ENCODE measurements around the gene PAM. TPM values are rescaled to one million over a fixed set of nuclear protein-coding genes. Genes with fewer than 3 reads are reported as not detected.

Gene PAM
- total and polyA plus RNA-seq, 2 donors (not counting 3 experiments of a cell fraction or from before 2014, with no cell fraction given): 118 to 176 TPM

DNA sequence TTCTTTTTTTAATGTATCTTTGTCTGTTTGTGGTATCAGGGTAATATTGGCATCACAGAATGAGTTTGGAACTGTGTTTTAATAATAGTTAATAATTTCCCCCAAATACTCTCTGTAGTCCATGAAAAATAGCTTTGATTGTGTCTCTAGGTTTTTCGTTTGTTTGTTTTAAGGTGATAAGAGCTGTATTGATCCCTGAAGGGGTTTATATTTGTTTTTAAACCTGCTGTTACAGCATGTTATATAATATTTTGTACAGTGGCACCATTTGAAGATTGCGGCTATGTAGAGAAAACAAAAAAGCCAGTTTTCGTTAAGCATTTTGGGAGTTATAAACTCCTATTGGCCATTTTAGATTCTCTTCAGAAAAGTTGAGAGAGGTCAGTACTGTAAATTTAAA, 15.7 kb downstream of the PAM start:
- Histone ChIP-seq H3K79me2 (ENCODE audit: control insufficient read depth, insufficient read depth, low read length) (peaks cover 42% of the 10 kb centered on the region), H3K27me3 (ENCODE audit: control insufficient read depth in 2 of 2, insufficient read depth in 2 of 2, low read length in 2 of 2) (no peaks in the 10 kb centered on the region), H4K20me1 (replicated peaks; ENCODE audit: control insufficient read depth, extremely low read depth, insufficient read depth, low read length) (no peaks in the 10 kb centered on the region), H3K9me1 (replicated peaks; ENCODE audit: control insufficient read depth, extremely low read depth, insufficient read depth, low read length) (no peaks in the 10 kb centered on the region), H3K36me3 (ENCODE audit: control insufficient read depth in 2 of 2, extremely low read depth in 1 of 2, insufficient read depth in 2 of 2, low read length in 2 of 2) (no peaks in the 10 kb centered on the region), H3K4me3 (replicated peaks in 1 of 3; ENCODE audit: insufficient read depth in 1 of 3, low read depth in 1 of 3, low read length in 3 of 3) (no peak overlapping the region), H3K4me2 (ENCODE audit: insufficient read depth, low read length) (peak overlapping the region; percentile 93), H3K9ac (replicated peaks; ENCODE audit: extremely low read depth, insufficient read depth, low read length) (peak overlapping the region; percentile 48), H3K27ac (ENCODE audit: insufficient read depth, low read depth, low read length) (peak overlapping the region; percentile 92), H3K4me1 (ENCODE audit: control insufficient read depth, extremely low read depth, insufficient read depth, low read length) (peaks cover 22% of the 10 kb centered on the region), H2AFZ (ENCODE audit: low read depth, low read length) (no peak overlapping the region), H3K9me3 (replicated peaks; ENCODE audit: control insufficient read depth, insufficient read depth, low read length) (no peaks in the 10 kb centered on the region)
- TF ChIP-seq EZH2 (IDR thresholded peaks at IDR 0.05; ENCODE audit: borderline replicate concordance, low read depth, low read length, severe bottlenecking) (no peak), GATA2 (IDR thresholded peaks at IDR 0.05; ENCODE audit: insufficient read depth, insufficient read length, low read depth, low read length) (no peak), POLR2AphosphoS5 (IDR thresholded peaks at IDR 0.05; ENCODE audit: insufficient read depth, low read depth, low read length) (no peak), JUN (IDR thresholded peaks at IDR 0.05; ENCODE audit: borderline replicate concordance, insufficient read depth, insufficient read length, low read depth) (no peak), POLR2A (IDR thresholded peaks at IDR 0.05; ENCODE audit: low read depth, low read length) (no peak)
- TF ChIP-seq, protein P1, sequence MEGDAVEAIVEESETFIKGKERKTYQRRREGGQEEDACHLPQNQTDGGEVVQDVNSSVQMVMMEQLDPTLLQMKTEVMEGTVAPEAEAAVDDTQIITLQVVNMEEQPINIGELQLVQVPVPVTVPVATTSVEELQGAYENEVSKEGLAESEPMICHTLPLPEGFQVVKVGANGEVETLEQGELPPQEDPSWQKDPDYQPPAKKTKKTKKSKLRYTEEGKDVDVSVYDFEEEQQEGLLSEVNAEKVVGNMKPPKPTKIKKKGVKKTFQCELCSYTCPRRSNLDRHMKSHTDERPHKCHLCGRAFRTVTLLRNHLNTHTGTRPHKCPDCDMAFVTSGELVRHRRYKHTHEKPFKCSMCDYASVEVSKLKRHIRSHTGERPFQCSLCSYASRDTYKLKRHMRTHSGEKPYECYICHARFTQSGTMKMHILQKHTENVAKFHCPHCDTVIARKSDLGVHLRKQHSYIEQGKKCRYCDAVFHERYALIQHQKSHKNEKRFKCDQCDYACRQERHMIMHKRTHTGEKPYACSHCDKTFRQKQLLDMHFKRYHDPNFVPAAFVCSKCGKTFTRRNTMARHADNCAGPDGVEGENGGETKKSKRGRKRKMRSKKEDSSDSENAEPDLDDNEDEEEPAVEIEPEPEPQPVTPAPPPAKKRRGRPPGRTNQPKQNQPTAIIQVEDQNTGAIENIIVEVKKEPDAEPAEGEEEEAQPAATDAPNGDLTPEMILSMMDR (IDR thresholded peaks at IDR 0.05; ENCODE audit: extremely low read depth in 1 of 2, insufficient read depth in 1 of 2, low read depth in 1 of 2, low read length in 2 of 2): no peak
- TF ChIP-seq, protein P2, sequence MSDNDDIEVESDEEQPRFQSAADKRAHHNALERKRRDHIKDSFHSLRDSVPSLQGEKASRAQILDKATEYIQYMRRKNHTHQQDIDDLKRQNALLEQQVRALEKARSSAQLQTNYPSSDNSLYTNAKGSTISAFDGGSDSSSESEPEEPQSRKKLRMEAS (IDR thresholded peaks at IDR 0.05; ENCODE audit: insufficient read depth, insufficient read length): no peak
- no TSS peak for BruUV-seq (replicated peaks)
- DNase-seq (ENCODE audit: low read depth, low spot score) (no peak), FAIRE-seq (no peak)
- ChIA-PET CTCF (interaction anchor here (1.4 to 2.5 kb wide), 2 partner anchors 9 to 89 kb away, joined by 3 to 14 read pairs; no protein-coding TSS in a partner anchor), POLR2A (interaction anchor here (0.6 kb wide), 1 partner anchor 228 kb away, joined by 3 read pairs; no protein-coding TSS in a partner anchor)
- dilution Hi-C loops (cut with MboI; ENCODE audit: extremely low pct_ligation_motif_present, low sequenced_read_pairs): no loop called here
- intact Hi-C loops (cut with micrococcal nuclease): loop anchor here (1.0 to 5.0 kb wide), 4 partner anchors 15 to 351 kb away; partner anchors contain the start of genes GIN1 and PPIP5K2
